ENCODE measurements around the gene CISD3. TPM values are rescaled to one million over a fixed set of nuclear protein-coding genes. Genes with fewer than 3 reads are reported as not detected.
A peak's percentile ranks its signal among the peaks of the same experiment; 100 is the strongest.

Gene CISD3
- total RNA-seq, 1 donor from 2014 or later, result 18.4 TPM

DNA sequence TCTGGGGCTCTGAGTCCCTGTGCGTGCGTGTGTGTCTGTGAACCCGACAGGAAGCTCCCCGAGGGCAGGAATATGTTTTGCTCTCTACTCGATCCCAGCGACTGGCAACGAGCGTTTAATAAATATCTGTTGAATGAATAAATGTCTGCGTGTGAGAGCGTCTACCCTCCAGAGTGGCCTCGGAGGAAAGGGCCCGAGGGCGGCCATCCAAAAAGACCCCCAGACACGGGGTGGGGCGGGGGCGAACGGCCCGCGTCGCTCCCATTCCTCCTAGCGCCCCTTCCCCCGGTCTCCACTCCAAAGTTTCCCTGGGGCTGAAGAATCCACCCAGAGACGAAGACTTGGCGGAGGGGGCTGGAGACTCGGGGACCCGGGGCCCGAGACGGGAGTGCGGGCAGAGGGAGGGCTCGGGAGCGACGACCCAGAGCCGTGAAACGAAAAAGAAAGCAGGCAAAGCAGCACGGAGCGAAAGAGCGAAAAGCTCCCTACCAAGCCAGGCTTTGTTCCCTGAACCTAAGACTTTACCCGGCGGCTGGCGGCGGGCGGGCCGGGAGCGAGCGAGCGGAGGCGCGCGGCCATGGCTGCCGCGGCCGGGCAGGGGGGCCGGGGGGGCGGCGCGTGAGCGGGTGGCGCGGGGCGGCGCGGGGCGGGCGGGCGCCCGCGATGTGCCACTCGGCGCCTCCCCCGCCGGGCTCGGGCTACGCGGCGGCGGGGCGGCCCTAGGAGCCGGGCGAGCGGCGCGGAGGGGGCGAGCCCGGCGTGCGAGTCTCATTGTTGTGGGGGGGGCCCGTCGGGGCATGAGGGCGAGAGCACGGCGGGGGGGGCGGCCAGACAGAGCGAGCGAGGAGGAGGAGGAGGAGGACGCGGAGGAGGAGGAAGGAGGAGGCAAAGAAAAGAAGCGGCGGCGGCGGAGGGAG is 25.3 kb upstream of the CISD3 start, which contains the start of gene MLLT6:
Gene MLLT6, plus strand, starts transcription at position 668 of the 917 bp plus-strand sequence. CDS start 360 bp downstream, outside the sequence.
- Mint-ChIP-seq H3K4me1 (ENCODE audit: low read depth) (peaks cover 53% of the 10 kb centered on the region), H3K36me3 (ENCODE audit: low read depth) (peaks cover 5% of the 10 kb centered on the region), H3K9me3 (ENCODE audit: low read depth) (no peaks in the 10 kb centered on the region), H3K4me3 (ENCODE audit: unreplicated experiment) (peak within 1 kb of the TSS; percentile 87), H3K27me3 (ENCODE audit: low read depth) (no peaks in the 10 kb centered on the region), H3K27ac (ENCODE audit: unreplicated experiment) (peak within 1 kb of the TSS; percentile 90)
- no peak for DNase-seq (ENCODE audit: low spot score)
- TF ChIP-seq, protein P1, sequence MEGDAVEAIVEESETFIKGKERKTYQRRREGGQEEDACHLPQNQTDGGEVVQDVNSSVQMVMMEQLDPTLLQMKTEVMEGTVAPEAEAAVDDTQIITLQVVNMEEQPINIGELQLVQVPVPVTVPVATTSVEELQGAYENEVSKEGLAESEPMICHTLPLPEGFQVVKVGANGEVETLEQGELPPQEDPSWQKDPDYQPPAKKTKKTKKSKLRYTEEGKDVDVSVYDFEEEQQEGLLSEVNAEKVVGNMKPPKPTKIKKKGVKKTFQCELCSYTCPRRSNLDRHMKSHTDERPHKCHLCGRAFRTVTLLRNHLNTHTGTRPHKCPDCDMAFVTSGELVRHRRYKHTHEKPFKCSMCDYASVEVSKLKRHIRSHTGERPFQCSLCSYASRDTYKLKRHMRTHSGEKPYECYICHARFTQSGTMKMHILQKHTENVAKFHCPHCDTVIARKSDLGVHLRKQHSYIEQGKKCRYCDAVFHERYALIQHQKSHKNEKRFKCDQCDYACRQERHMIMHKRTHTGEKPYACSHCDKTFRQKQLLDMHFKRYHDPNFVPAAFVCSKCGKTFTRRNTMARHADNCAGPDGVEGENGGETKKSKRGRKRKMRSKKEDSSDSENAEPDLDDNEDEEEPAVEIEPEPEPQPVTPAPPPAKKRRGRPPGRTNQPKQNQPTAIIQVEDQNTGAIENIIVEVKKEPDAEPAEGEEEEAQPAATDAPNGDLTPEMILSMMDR (IDR thresholded peaks at IDR 0.05), result no peak

DNA sequence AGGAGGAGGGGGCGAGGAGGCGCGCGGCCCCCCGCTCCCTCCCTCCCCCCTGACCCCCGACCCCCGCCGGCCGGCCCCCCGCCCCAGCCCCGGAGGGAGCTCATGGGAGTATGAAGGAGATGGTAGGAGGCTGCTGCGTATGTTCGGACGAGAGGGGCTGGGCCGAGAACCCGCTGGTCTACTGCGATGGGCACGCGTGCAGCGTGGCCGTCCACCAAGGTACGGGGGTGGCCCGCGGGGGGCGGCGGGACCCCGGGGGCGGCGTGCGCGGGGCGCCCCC is 24.7 kb upstream of the CISD3 start:
- Mint-ChIP-seq H3K27me3 (ENCODE audit: low read depth) (no peaks in the 10 kb centered on the region), H3K9me3 (ENCODE audit: low read depth) (no peaks in the 10 kb centered on the region), H3K27ac (ENCODE audit: unreplicated experiment) (no peak overlapping the region), H3K4me3 (ENCODE audit: unreplicated experiment) (peak overlapping the region; percentile 87), H3K36me3 (ENCODE audit: low read depth) (peaks cover 6% of the 10 kb centered on the region), H3K4me1 (ENCODE audit: low read depth) (peaks cover 50% of the 10 kb centered on the region)
- TF ChIP-seq, protein P1 (IDR thresholded peaks at IDR 0.05), result no peak
- DNase-seq (ENCODE audit: low spot score), result no peak

DNA sequence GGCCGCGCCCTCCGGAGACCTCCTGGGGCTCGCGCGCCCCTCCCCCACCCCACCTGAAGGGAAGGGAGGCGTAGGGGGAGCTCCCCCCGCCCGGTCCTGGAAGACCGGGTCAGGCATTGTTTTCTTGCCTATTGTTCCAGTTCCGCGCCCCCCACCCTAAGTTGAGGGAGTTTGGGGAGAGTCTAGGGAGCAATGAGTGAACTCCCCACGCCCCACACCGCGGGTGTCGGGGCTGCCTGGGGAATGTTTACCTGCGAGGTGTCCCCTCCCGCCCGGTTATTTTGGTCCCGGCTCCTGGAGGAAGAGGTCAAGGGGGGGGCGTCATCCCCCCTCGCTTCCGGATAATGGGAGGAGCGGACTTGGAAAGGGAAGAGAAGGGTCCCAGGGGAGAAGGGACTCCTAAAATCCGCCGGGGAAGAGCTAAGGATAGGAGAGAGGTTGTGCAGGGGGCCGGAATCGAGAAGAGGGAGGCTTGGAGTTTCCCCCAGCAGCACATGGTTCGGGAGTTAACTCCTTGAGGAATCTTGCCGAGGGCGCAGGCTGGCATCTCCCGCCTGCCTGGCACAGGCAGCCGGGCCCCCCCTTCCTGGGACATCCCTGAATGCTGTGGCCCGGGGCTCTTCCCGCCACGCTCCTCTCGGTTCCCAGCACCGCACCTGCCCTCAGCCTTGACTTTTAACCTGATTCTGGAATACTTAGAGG is 24.2 kb upstream of the CISD3 start:
- TF ChIP-seq, protein P1 (IDR thresholded peaks at IDR 0.05), result no peak
- Mint-ChIP-seq H3K36me3 (ENCODE audit: low read depth) (peaks cover 7% of the 10 kb centered on the region), H3K27ac (ENCODE audit: unreplicated experiment) (peak overlapping the region; percentile 53), H3K4me3 (ENCODE audit: unreplicated experiment) (peak overlapping the region; percentile 87), H3K9me3 (ENCODE audit: low read depth) (no peaks in the 10 kb centered on the region), H3K27me3 (ENCODE audit: low read depth) (no peaks in the 10 kb centered on the region), H3K4me1 (ENCODE audit: low read depth) (peaks cover 50% of the 10 kb centered on the region)
- DNase-seq (ENCODE audit: low spot score), result no peak

DNA sequence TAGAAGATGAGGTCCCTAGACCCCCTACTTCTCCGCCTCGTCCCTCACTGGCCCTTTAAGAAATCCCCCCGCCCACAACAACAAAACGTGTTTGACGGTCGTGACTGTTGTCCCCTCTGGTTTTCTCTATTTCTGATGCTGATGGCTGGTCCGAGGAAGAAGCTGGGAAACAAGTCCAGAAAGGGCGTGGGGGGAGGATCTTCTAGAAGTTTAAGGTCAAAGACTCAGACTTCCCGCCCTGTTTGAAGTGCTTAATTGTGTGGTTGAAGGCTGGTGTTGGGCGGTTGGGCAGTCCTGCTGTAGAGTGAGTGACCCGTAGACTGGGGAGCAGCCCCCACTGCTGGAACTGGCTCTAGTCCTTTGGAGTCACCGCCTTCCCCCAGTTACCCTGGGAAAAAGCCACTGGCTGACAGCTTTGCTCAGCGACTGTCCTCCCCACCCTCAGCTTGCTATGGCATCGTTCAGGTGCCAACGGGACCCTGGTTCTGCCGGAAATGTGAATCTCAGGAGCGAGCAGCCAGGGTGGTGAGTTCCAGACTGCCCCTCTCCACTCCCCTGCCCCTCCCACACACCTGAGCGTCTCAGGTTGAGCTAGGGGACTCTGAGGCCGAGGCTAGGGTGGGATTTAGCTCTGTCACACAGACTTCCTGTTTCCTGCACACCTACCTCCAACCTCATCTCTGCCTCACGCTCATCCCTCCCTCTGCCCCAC is 23.5 kb upstream of the CISD3 start:
- TF ChIP-seq, protein P1 (IDR thresholded peaks at IDR 0.05), result no peak
- no peaks in the 10 kb centered on the region for H3K27me3 Mint-ChIP-seq (ENCODE audit: low read depth)
- peak overlapping the region; percentile 87 for H3K4me3 Mint-ChIP-seq (ENCODE audit: unreplicated experiment)
- peaks cover 13% of the 10 kb centered on the region for H3K36me3 Mint-ChIP-seq (ENCODE audit: low read depth)
- H3K9me3 Mint-ChIP-seq (ENCODE audit: low read depth), result no peaks in the 10 kb centered on the region
- H3K27ac Mint-ChIP-seq (ENCODE audit: unreplicated experiment), result peak overlapping the region; percentile 53
- peaks cover 43% of the 10 kb centered on the region for H3K4me1 Mint-ChIP-seq (ENCODE audit: low read depth)
- DNase-seq (ENCODE audit: low spot score), result no peak

Measured in chondrocyte (in vitro differentiated cells).